KMS-11 (cell line): ENCODE results near the gene COX10.

ENCODE experiments used
- H2AFZ ChIP-seq: fragments of 200-600 bp; sonication (generic); 2 replicates; pipeline ENCODE4 v1.6.1; 2016; ENCODE audit warnings: antibody characterized with exemption, mixed run types, low read depth
- H3K27ac ChIP-seq: fragments of 200-600 bp; sonication (generic); 2 replicates; pipeline ENCODE4 v1.6.1; 2016; ENCODE audit warnings: mild to moderate bottlenecking, mixed run types
- H3K27me3 ChIP-seq: fragments of 200-600 bp; sonication (generic); 2 replicates; pipeline ENCODE4 v1.6.1; 2017; ENCODE audit warnings: mild to moderate bottlenecking, low read depth, mixed run types, moderate library complexity; ENCODE audit not compliant: insufficient read depth
- H3K36me3 ChIP-seq: fragments of 200-600 bp; sonication (generic); 2 replicates; pipeline ENCODE4 v1.6.1; 2017; ENCODE audit warnings: mild to moderate bottlenecking, mixed run types; ENCODE audit not compliant: insufficient read depth
- H3K4me1 ChIP-seq: fragments of 200-600 bp; sonication (generic); 2 replicates; pipeline ENCODE4 v1.6.1; 2016; ENCODE audit warnings: mild to moderate bottlenecking, low read depth, mixed run types; ENCODE audit not compliant: poor library complexity, severe bottlenecking
- H3K4me2 ChIP-seq: fragments of 200-600 bp; sonication (generic); 2 replicates; pipeline ENCODE4 v1.7.0; 2016; ENCODE audit warnings: mild to moderate bottlenecking, mixed run types
- H3K4me3 ChIP-seq: fragments of 200-600 bp; sonication (generic); IDR thresholded peaks from 2 replicates; pipeline ENCODE4 v1.6.1; 2017; ENCODE audit warnings: low read depth, low read length, mixed read lengths; ENCODE audit not compliant: insufficient read depth
- H3K79me2 ChIP-seq: fragments of 200-600 bp; sonication (generic); 2 replicates; pipeline ENCODE4 v1.6.1; 2016; ENCODE audit warnings: low read depth, mixed run types; ENCODE audit not compliant: insufficient read depth
- H3K9ac ChIP-seq: fragments of 200-600 bp; sonication (generic); 2 replicates; pipeline ENCODE4 v1.6.1; 2016; ENCODE audit warnings: mild to moderate bottlenecking, mixed run types
- H4K20me1 ChIP-seq: fragments of 200-600 bp; sonication (generic); 2 replicates; pipeline ENCODE4 v1.6.1; 2016; ENCODE audit warnings: mild to moderate bottlenecking, mixed run types; ENCODE audit not compliant: insufficient read depth
- TF ChIP-seq, protein P1 (sequence below): fragments of 200-600 bp; sonication (generic); conservative IDR thresholded peaks from 2 replicates; pipeline ENCODE4 v1.6.1; 2017; ENCODE audit warnings: low read depth, mild to moderate bottlenecking, antibody characterized with exemption, low read length, moderate library complexity, mixed read lengths

The COX10 gene

DNA sequence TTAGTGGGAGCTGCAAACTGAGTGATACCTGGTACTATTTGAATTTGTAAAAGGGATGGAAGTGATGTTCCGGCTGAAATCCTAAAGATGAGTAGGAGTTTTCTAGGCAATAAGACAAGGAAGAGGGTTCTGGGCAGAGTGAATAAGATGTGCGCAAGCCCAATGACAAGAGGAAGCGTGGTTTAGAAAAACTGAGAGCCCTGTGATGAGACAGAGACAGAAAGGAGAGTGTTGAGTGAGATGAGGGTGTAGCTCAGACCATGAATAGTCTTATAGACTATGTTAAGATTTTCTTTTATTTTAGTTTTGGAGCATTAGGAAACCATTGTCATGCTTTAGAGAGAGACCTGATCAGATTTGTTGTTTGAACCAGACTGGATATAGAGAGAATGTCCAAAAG lies 50.2 kb downstream of the COX10 start:
- no peaks in the 10 kb centered on the region for H3K79me2 ChIP-seq
- H3K9ac ChIP-seq: no peak overlapping the region
- H3K4me1 ChIP-seq: peaks cover 26% of the 10 kb centered on the region
- no peak overlapping the region for H2AFZ ChIP-seq
- TF ChIP-seq, protein P1, sequence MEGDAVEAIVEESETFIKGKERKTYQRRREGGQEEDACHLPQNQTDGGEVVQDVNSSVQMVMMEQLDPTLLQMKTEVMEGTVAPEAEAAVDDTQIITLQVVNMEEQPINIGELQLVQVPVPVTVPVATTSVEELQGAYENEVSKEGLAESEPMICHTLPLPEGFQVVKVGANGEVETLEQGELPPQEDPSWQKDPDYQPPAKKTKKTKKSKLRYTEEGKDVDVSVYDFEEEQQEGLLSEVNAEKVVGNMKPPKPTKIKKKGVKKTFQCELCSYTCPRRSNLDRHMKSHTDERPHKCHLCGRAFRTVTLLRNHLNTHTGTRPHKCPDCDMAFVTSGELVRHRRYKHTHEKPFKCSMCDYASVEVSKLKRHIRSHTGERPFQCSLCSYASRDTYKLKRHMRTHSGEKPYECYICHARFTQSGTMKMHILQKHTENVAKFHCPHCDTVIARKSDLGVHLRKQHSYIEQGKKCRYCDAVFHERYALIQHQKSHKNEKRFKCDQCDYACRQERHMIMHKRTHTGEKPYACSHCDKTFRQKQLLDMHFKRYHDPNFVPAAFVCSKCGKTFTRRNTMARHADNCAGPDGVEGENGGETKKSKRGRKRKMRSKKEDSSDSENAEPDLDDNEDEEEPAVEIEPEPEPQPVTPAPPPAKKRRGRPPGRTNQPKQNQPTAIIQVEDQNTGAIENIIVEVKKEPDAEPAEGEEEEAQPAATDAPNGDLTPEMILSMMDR: no peak
- H3K27ac ChIP-seq: no peak overlapping the region
- no peak overlapping the region for H3K4me2 ChIP-seq
- H3K27me3 ChIP-seq: no peaks in the 10 kb centered on the region
- H3K36me3 ChIP-seq: no peaks in the 10 kb centered on the region
- H3K4me3 ChIP-seq: no peak overlapping the region
- no peaks in the 10 kb centered on the region for H4K20me1 ChIP-seq

DNA sequence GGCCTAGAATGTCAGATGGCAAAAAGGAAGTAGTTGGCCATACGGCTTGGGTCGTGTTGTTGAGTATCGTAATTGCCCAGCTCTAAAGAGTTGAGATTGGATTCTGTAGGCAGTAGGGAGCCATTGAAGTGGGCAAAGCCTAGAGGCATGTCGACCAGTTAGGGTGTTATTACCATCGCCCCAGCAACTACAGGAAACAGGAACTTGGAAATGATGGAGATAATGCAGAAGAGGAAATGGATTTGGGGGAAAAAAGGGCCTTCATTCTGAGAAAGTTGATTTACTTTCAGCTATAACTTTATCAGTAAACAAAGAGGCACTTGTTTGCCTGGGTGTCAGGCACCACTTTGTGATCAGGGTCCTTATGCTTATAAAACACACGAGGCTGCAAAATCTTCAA lies 52.6 kb downstream of the COX10 start:
- H3K36me3 ChIP-seq: no peaks in the 10 kb centered on the region
- H3K79me2 ChIP-seq: no peaks in the 10 kb centered on the region
- TF ChIP-seq, protein P1: no peak
- H3K9ac ChIP-seq: no peak overlapping the region
- peaks cover 39% of the 10 kb centered on the region for H3K4me1 ChIP-seq
- no peak overlapping the region for H3K4me3 ChIP-seq
- H4K20me1 ChIP-seq: no peaks in the 10 kb centered on the region
- H3K27ac ChIP-seq: no peak overlapping the region
- H2AFZ ChIP-seq: no peak overlapping the region
- H3K4me2 ChIP-seq: no peak overlapping the region
- H3K27me3 ChIP-seq: no peaks in the 10 kb centered on the region

DNA sequence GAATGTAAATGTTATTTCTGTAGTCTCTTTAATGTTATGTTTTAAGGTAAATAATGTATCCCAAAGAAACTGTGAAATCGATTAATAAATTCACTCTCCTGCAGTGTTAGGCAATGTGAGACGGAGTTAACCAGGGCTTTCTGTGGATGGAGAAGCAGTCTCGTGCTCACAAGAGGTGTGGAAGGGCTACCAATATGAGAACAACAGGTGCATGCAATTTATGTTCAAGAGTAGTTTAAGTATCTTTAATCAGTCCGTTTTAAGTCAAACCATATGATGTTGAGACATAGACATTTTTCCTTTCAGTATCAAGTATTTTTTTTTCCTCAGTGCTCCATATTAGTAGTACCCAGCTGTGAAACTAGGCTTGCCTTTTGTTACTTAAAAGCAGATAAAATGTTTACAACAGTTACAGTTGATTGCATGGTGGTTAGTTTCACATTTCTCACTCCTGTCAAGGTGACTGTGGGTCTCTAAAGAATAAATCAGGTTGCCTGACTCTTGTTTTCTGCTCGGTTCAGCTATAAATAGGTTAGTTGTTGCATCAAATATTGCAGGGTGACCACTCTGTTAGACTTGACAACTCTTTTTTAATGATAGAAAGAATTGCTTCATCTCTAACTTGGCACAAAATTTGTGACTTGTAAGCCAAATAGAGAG lies 54.4 kb downstream of the COX10 start:
- H3K27me3 ChIP-seq: no peaks in the 10 kb centered on the region
- H3K36me3 ChIP-seq: no peaks in the 10 kb centered on the region
- no peaks in the 10 kb centered on the region for H3K79me2 ChIP-seq
- no peak overlapping the region; the same call in 1 of the 2 replicates for H3K9ac ChIP-seq
- H3K4me2 ChIP-seq: peak overlapping the region; percentile 48
- peaks cover 31% of the 10 kb centered on the region for H3K4me1 ChIP-seq
- no peaks in the 10 kb centered on the region for H4K20me1 ChIP-seq
- TF ChIP-seq, protein P1: no peak
- no peak overlapping the region for H2AFZ ChIP-seq
- peak overlapping the region; percentile 61 for H3K27ac ChIP-seq
- no peak overlapping the region for H3K4me3 ChIP-seq

DNA sequence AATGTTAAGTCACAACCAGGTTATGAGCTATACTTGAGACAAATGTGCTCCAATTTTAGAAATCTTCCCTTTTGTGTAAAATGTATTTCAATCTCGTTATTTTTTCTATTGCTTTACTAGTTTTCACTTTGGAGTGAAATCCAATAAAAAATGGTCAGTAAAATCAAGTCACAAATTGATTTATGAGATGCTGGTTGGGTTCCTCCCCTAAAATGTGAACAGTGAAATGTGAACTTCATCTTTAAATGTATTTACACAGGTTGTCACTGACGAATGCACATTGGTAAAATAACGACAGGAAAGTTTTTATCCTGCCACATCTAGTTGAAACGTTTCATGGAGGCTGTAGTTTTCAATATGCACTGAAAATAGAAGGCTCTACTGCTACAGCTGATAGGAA lies 55.5 kb downstream of the COX10 start:
- Histone ChIP-seq H3K9ac (no peak overlapping the region), H3K27ac (peak overlapping the region; percentile 61; the same call in 1 of the 2 replicates), H3K4me1 (peaks cover 21% of the 10 kb centered on the region), H3K36me3 (no peaks in the 10 kb centered on the region), H4K20me1 (no peaks in the 10 kb centered on the region), H3K79me2 (no peaks in the 10 kb centered on the region), H3K4me3 (no peak overlapping the region), H2AFZ (no peak overlapping the region), H3K4me2 (peak overlapping the region; percentile 48; the same call in 1 of the 2 replicates), H3K27me3 (no peaks in the 10 kb centered on the region)
- TF ChIP-seq, protein P1: no peak
